ENCODE results near the gene CCNL2.

CCNL2 gene

GRCh38 chr1:1340791-1341548 lies 58.2 kb downstream of the CCNL2 start:
- no peak for DNase-seq

GRCh38 chr1:1340185-1340584 lies 59.0 kb downstream of the CCNL2 start:
- DNase-seq, result no peak

GRCh38 chr1:1338278-1338677 lies 60.9 kb downstream of the CCNL2 start:
- DNase-seq, result no peak

GRCh38 chr1:1337793-1338147 lies 61.4 kb downstream of the CCNL2 start:
- DNase-seq, result peak; percentile 67

- DNase-seq, result no peak
Observed at GRCh38 chr1:1336931-1337792, 62.0 kb downstream of the CCNL2 start.

GRCh38 chr1:1336446-1336845 lies 62.7 kb downstream of the CCNL2 start:
- DNase-seq, result no peak

DNA sequence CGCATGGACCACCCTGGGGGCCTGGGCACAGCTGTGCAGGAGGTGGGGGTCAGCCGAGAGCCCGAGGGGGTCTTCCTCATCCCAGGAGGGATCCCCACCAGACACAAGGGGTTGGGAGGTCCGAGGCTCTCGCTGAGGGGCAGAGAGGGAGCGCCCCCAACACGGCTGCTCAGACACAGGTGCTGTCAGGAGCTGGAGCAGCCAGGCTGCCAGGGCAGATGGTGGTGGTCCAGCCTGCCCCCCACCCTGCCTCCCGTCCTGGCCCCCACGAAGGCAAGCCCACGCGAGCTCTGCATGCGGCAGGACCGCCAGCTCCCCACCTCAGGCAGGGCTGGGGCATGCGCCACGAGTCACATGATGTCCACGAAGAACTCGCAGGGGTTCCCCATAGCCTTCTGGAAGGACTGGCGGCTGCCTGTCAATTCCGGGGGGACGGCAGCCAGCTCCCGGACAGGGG lies 63.3 kb downstream of the CCNL2 start:
- DNase-seq, result no peak
